Measurements from ENCODE around the gene STAT5B.
"Not testable (repeated sequence)": the region's sequence is repeated elsewhere in the genome, so short reads cannot be mapped to it uniquely, and the experiment has no call there.

The STAT5B gene

DNA sequence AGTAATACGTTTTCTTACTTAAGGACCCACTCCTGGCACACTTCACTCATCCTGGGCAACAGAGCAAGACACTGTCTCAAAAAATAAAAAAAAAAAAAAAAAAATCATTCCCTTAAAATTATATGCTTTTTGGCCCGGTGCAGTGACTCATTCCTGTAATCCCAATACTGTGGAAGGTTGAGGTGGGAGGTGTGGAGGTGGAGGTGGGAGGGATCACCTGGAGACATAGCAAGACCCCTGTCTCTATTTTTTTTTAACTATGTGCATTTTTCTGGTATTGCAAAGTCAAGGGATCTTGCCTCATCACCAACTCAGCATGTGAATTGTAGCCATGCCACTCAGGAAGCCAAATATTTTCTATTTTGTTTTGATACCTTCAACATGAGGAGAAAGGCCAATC is 9.7 kb downstream of the STAT5B start:
- 100% methylated on average over 1 of the region's 2 CpGs for WGBS
- no peak for DNase-seq
- H2BK5ac ChIP-seq (ENCODE audit: low read depth, low read length, poor library complexity, severe bottlenecking), result no peak overlapping the region

GRCh38 chr17:42264366-42264765 is 11.8 kb downstream of the STAT5B start:
- not testable (repeated sequence) for H3K9me3 ChIP-seq (ENCODE audit: control insufficient read depth, low read length); H2BK120ac ChIP-seq (ENCODE audit: low read depth, low read length); DNase-seq; H2AK5ac ChIP-seq (ENCODE audit: low read length, severe bottlenecking); H2BK15ac ChIP-seq (ENCODE audit: low read depth, poor library complexity, severe bottlenecking); H3K9ac ChIP-seq (ENCODE audit: low read length); H3K14ac ChIP-seq (ENCODE audit: low read length in 2 of 2); H3K4me3 ChIP-seq (ENCODE audit: insufficient read depth in 1 of 2, low read depth in 1 of 2, low read length in 2 of 2); H3K27me3 ChIP-seq (ENCODE audit: control insufficient read depth in 1 of 2, insufficient read depth in 1 of 2, low read length in 2 of 2); H4K8ac ChIP-seq (ENCODE audit: low read length); H3K18ac ChIP-seq (ENCODE audit: low read depth in 1 of 2, low read length in 2 of 2); H3K4ac ChIP-seq (ENCODE audit: low read depth in 1 of 2, low read length in 2 of 2); H2BK12ac ChIP-seq (ENCODE audit: low read length in 2 of 2); H2BK5ac ChIP-seq (ENCODE audit: low read depth, low read length, poor library complexity, severe bottlenecking); H2AFZ ChIP-seq (ENCODE audit: low read depth, low read length); H3K27ac ChIP-seq (ENCODE audit: low read length, poor library complexity, severe bottlenecking); H3K4me1 ChIP-seq (ENCODE audit: control insufficient read depth, insufficient read depth, low read depth, low read length); H4K91ac ChIP-seq (ENCODE audit: low read length); H3K36me3 ChIP-seq (ENCODE audit: control insufficient read depth in 1 of 2, insufficient read depth in 2 of 2, low read depth in 1 of 2, low read length in 2 of 2); H3K23ac ChIP-seq (ENCODE audit: low read length in 2 of 2); H3K4me2 ChIP-seq (ENCODE audit: low read length, poor library complexity, severe bottlenecking)
- peaks cover 14% of the 10 kb centered on the region for H3K79me1 ChIP-seq (replicated peaks; ENCODE audit: low read length, poor library complexity, severe bottlenecking)
- WGBS, result no CpG with 5 or more reads among the region's 4 CpGs

More for the DNA sequence above, 9.7 kb downstream of the STAT5B start:
- Histone ChIP-seq H3K4me3 (ENCODE audit: insufficient read depth in 1 of 2, low read depth in 1 of 2, low read length in 2 of 2) (no peak overlapping the region), H2AK5ac (ENCODE audit: low read length, severe bottlenecking) (no peak overlapping the region), H2BK120ac (ENCODE audit: low read depth, low read length) (peak overlapping the region; percentile 49), H2BK12ac (ENCODE audit: low read length in 2 of 2) (no peak overlapping the region), H3K27ac (ENCODE audit: low read length, poor library complexity, severe bottlenecking) (no peak overlapping the region), H3K36me3 (ENCODE audit: control insufficient read depth in 1 of 2, insufficient read depth in 2 of 2, low read depth in 1 of 2, low read length in 2 of 2) (no peaks in the 10 kb centered on the region), H3K4me2 (ENCODE audit: low read length, poor library complexity, severe bottlenecking) (no peak overlapping the region), H3K79me1 (replicated peaks; ENCODE audit: low read length, poor library complexity, severe bottlenecking) (peaks cover 12% of the 10 kb centered on the region), H3K14ac (ENCODE audit: low read length in 2 of 2) (no peak overlapping the region), H3K18ac (ENCODE audit: low read depth in 1 of 2, low read length in 2 of 2) (no peak overlapping the region), H4K91ac (ENCODE audit: low read length) (no peak overlapping the region), H3K4me1 (ENCODE audit: control insufficient read depth, insufficient read depth, low read depth, low read length) (no peaks in the 10 kb centered on the region), H4K8ac (ENCODE audit: low read length) (no peak overlapping the region), H3K9ac (ENCODE audit: low read length) (peak overlapping the region; percentile 3), H2BK15ac (ENCODE audit: low read depth, poor library complexity, severe bottlenecking) (no peak overlapping the region), H3K23ac (ENCODE audit: low read length in 2 of 2) (no peak overlapping the region), H3K9me3 (ENCODE audit: control insufficient read depth, low read length) (no peaks in the 10 kb centered on the region), H3K27me3 (ENCODE audit: control insufficient read depth in 1 of 2, insufficient read depth in 1 of 2, low read length in 2 of 2) (no peaks in the 10 kb centered on the region), H3K4ac (ENCODE audit: low read depth in 1 of 2, low read length in 2 of 2) (no peak overlapping the region), H2AFZ (ENCODE audit: low read depth, low read length) (no peak overlapping the region)

GRCh38 chr17:42260318-42260717 is 15.9 kb downstream of the STAT5B start:
- Histone ChIP-seq H3K27me3 (ENCODE audit: control insufficient read depth in 1 of 2, insufficient read depth in 1 of 2, low read length in 2 of 2) (no peaks in the 10 kb centered on the region), H3K36me3 (ENCODE audit: control insufficient read depth in 1 of 2, insufficient read depth in 2 of 2, low read depth in 1 of 2, low read length in 2 of 2) (no peaks in the 10 kb centered on the region), H2BK5ac (ENCODE audit: low read depth, low read length, poor library complexity, severe bottlenecking) (no peak overlapping the region), H3K27ac (ENCODE audit: low read length, poor library complexity, severe bottlenecking) (no peak overlapping the region), H3K9me3 (ENCODE audit: control insufficient read depth, low read length) (no peaks in the 10 kb centered on the region), H3K14ac (ENCODE audit: low read length in 2 of 2) (no peak overlapping the region), H2BK12ac (ENCODE audit: low read length in 2 of 2) (no peak overlapping the region), H4K8ac (ENCODE audit: low read length) (no peak overlapping the region), H3K4me2 (ENCODE audit: low read length, poor library complexity, severe bottlenecking) (no peak overlapping the region), H2AK5ac (ENCODE audit: low read length, severe bottlenecking) (no peak overlapping the region), H3K79me1 (replicated peaks; ENCODE audit: low read length, poor library complexity, severe bottlenecking) (peaks cover 19% of the 10 kb centered on the region), H3K9ac (ENCODE audit: low read length) (no peak overlapping the region), H4K91ac (ENCODE audit: low read length) (no peak overlapping the region), H3K4me3 (ENCODE audit: insufficient read depth in 1 of 2, low read depth in 1 of 2, low read length in 2 of 2) (no peak overlapping the region), H3K4ac (ENCODE audit: low read depth in 1 of 2, low read length in 2 of 2) (no peak overlapping the region), H2BK15ac (ENCODE audit: low read depth, poor library complexity, severe bottlenecking) (no peak overlapping the region), H2BK120ac (ENCODE audit: low read depth, low read length) (no peak overlapping the region), H2AFZ (ENCODE audit: low read depth, low read length) (no peak overlapping the region), H3K23ac (ENCODE audit: low read length in 2 of 2) (no peak overlapping the region), H3K18ac (ENCODE audit: low read depth in 1 of 2, low read length in 2 of 2) (no peak overlapping the region), H3K4me1 (ENCODE audit: control insufficient read depth, insufficient read depth, low read depth, low read length) (peaks cover 5% of the 10 kb centered on the region)
- no peak for DNase-seq
- 94% methylated on average over 5 of the region's 6 CpGs for WGBS

DNA sequence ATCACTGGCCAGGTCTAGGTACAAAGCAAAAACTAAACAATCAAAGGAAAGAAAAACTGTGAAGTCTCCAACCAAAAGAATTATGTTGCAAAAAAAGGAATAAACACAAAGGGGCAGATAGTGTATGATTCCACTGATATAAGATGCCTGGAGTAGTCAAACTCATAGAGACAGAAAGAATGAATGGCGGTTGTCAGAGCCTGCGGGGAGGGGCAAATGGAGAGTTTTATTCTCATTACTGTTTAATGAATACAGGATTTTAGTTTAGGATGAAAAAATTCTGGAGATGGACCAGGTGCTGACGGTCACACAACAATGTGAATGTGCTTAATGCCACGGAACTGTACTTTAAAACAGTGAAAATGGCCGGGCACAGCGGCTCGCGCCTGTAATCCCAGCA is 20.7 kb downstream of the STAT5B start:
- over 99% methylated on average over 8 of the region's 8 CpGs for WGBS
- DNase-seq, result no peak
- H3K4me2 ChIP-seq (ENCODE audit: low read length, poor library complexity, severe bottlenecking), result no peak overlapping the region
- no peaks in the 10 kb centered on the region for H3K27me3 ChIP-seq (ENCODE audit: control insufficient read depth in 1 of 2, insufficient read depth in 1 of 2, low read length in 2 of 2)
- H3K4ac ChIP-seq (ENCODE audit: low read depth in 1 of 2, low read length in 2 of 2), result no peak overlapping the region
- H4K8ac ChIP-seq (ENCODE audit: low read length), result no peak overlapping the region
- peaks cover 5% of the 10 kb centered on the region for H3K4me1 ChIP-seq (ENCODE audit: control insufficient read depth, insufficient read depth, low read depth, low read length)
- no peak overlapping the region for H2BK5ac ChIP-seq (ENCODE audit: low read depth, low read length, poor library complexity, severe bottlenecking)
- no peak overlapping the region for H3K9ac ChIP-seq (ENCODE audit: low read length)
- no peak overlapping the region for H3K23ac ChIP-seq (ENCODE audit: low read length in 2 of 2)
- H3K36me3 ChIP-seq (ENCODE audit: control insufficient read depth in 1 of 2, insufficient read depth in 2 of 2, low read depth in 1 of 2, low read length in 2 of 2), result no peaks in the 10 kb centered on the region
- no peak overlapping the region for H2BK12ac ChIP-seq (ENCODE audit: low read length in 2 of 2)
- H3K14ac ChIP-seq (ENCODE audit: low read length in 2 of 2), result no peak overlapping the region
- peaks cover 16% of the 10 kb centered on the region for H3K79me1 ChIP-seq (replicated peaks; ENCODE audit: low read length, poor library complexity, severe bottlenecking)
- H4K91ac ChIP-seq (ENCODE audit: low read length), result no peak overlapping the region
- no peaks in the 10 kb centered on the region for H3K9me3 ChIP-seq (ENCODE audit: control insufficient read depth, low read length)
- no peak overlapping the region for H3K4me3 ChIP-seq (ENCODE audit: insufficient read depth in 1 of 2, low read depth in 1 of 2, low read length in 2 of 2)
- H2AFZ ChIP-seq (ENCODE audit: low read depth, low read length), result no peak overlapping the region
- peak overlapping the region; percentile 52 for H2AK5ac ChIP-seq (ENCODE audit: low read length, severe bottlenecking)
- no peak overlapping the region for H2BK15ac ChIP-seq (ENCODE audit: low read depth, poor library complexity, severe bottlenecking)
- no peak overlapping the region for H3K18ac ChIP-seq (ENCODE audit: low read depth in 1 of 2, low read length in 2 of 2)
- no peak overlapping the region for H2BK120ac ChIP-seq (ENCODE audit: low read depth, low read length)
- H3K27ac ChIP-seq (ENCODE audit: low read length, poor library complexity, severe bottlenecking), result peak overlapping the region; percentile 44
